Embryonic facial prominence (tissue), 1 donor: ENCODE measurements around the gene CHPF.

Experiments used
- DNase-seq: peaks from one replicate; pipeline ENCODE4 v3.0.0-alpha.2; 2016; ENCODE audit errors: extremely low spot score

The CHPF gene

DNA sequence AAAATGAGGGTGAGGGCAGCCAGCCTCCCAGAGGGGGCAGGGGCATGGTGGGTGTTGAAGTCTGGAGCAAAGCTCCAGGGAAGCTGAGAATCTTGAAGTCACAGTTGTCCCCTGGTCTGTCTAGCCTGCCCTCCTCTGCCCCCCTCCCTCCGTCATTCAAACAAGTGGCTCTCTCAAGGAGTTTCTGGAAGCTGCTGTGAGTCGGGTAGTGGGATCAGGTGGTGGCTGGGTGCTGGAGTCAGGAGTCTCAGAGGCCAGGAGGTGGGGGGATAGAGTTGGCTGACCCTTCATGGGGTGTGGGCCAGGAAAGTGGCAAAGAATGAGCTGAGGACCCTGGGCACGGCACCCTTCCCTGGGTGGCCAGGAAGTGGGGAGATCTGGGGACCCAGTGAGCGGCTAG is 29.8 kb downstream of the CHPF start:
- no peak for DNase-seq

DNA sequence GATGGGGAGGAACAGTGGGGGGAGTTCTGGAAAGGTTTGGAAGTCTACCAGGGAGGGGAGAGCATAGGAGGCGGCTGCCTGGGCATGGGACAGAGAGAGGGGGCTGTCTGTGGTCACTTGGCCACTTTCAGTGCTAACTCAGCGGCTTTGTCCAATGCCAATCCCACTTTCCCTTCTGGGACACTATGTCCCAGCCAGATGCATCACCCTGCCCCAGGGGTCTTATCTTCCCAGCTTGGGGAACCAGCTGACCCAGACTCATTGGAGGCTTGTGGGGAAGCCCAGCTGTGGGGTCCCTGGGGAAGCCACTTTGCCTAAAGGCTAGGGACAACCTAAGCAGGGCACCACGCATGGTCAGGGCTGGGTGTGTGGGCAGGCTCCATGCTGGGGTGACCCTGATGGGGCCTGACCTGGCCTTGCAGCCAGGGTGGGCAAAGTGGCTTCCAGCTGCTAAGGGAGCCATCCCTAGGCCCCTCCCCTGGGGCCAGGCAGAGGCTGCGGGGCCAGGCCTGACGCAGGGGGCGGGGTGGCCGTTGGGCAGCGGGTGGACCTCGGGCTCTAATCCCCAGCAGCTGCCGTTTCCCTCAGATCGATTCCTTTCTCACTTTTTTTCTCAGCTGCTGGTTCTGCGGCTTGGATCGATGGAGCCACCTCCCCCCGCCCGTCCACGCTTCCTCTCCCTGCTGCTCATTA is 30.9 kb downstream of the CHPF start:
- DNase-seq, result no peak

DNA sequence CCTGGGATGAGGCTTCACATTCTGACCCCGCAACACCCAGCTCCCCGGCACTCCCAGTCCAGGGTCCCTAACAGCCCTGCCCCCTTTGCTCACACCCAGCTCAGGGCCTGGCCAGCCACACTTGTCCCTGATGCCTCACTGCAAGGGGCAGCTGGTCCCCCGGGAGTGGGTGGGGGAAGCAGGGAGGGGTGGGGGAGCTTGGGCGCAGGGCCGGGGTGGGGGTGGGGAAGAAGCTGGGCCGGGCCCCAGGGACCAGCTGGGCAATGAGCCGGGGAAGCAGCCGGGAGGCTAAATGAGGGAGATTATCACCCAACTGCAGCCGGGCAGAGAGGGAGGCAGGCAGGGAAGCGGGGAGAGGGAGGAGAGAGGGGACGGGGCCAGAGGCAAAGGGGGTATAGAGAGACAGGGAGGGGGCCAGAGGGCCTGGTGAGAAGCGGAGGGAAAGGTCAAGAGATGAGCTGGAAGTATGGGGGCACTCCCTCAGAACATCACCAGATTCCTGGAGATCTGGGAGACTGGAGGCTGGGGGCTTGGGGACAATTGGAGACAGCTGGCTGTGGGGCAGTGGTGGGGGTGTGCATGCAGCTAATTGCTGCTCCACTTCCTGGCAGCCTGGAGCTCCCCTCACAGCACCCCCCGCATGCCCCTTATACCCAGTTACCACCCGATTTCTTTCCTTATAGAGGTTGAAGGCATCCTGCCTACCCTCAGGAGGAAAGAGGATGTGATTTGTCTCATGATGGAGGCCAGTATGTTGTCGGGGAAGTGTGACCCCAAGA is 31.9 kb downstream of the CHPF start:
- no peak for DNase-seq

DNA sequence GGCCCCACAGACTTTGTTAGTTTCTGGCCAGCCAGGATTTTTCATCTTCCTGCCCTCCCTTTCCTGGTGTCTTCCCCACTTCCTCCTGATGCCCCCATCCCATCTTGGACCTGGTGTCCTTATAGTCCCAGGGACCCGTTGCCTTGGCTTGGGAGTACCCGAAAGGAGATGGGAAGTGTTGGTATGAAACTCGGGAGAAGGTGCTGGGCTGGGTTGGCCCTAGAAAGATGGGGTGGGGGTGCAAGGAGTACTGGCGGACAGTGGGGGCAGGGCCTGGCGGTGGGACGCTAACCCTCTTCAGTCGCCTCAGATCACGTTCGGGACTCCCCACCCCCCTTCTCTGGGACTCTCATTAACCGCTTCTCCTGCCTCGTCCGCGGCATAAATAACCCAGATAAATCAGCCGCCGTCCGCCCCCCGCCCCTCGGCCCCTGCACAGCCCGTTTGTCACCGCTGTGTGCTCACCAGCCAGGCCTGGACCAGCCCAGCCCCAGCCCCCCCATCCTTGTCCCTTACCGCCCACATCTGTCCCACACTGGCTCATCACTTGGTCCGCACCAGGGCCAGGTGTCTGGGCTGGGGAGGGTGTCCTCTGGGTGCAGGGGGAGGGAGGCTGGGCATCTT is 33.0 kb downstream of the CHPF start:
- DNase-seq, result no peak

DNA sequence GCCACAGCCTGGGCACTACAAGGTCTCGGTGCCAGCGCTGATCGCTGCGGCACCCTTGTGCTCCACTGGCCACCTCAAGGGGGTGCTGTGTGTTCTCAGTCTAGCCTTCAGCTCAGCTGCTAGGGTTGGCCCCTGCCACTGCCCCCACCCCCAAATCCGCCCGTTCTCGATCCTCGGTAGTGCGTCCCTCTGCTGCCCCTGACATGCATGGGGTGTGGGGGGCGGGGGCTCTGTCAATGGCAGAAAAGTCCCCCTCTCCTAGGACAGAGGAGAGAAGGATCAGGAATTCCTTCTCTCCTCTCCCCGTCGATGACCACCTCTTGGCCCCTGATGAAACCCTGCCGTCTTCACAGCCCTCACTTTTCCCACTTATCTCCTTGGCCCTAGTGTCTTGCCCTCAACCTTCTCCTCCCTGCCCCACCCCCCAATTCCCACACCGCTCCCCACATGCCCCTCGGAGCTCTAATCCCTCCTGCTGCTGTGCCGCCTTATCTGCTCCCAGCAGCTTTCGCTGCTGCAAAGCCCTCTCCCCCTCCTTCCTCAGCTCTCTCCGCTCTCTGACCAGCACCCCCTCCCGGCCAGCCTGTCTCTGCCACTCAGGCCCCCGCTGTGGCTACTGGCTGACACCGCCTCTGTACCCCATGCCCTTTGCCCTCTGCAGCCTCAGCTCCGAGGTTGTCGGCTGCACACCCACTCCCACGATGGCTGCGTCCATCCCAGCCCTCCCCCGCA is 33.7 kb downstream of the CHPF start:
- no peak for DNase-seq

DNA sequence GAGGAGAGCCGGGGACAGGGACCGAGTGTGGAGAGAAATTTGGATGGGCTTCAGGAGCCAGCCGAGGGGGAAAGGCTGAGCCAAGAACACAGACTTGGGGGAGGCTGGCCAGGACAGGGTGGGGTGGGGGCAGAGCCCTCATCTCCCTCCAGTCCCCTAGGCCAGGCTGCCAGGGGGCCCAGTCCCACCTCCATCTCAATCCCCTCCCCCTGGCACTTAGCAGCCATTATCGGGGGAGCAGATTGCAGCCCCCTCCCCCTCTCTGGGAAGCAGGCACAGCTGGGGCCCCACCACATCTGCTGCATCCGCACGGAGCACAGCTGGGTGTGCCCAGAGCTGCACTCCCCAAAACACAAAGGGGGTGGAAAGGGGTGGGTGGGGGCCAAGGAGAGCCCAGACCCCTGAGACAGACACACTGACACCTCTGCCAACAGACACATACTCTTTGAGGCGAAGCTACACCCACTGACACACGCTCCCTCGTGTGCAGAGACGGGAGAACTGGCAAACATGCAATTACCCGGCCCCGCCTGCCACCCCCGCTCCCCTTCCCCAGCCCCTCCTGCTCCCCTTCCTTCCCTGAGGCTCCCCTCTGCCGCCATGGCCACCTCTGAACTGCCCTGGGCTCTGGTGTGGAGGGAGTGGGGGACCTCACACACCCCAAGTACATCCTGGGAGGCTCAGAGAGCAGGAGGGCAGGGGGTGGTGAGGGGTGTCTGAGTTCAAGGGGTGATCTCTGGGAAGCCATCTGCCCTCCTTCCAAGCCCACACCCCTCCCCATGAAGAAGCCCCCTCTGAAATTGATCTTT is 34.4 kb downstream of the CHPF start:
- DNase-seq, result no peak

DNA sequence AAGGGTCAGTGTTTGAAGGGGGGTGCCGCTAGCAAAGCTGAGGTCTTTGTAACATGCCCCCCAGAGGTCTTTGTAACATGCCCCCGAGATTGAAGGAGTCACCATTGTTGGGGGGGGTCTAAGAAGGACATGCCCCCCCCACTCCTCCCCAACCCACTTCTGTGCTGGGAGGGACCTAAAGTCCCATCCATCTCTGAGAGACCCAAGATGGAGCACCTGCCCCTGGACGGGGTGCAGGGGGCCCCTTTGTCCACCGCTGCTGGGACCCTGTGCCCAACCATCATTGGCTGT is 35.2 kb downstream of the CHPF start:
- DNase-seq, result no peak

DNA sequence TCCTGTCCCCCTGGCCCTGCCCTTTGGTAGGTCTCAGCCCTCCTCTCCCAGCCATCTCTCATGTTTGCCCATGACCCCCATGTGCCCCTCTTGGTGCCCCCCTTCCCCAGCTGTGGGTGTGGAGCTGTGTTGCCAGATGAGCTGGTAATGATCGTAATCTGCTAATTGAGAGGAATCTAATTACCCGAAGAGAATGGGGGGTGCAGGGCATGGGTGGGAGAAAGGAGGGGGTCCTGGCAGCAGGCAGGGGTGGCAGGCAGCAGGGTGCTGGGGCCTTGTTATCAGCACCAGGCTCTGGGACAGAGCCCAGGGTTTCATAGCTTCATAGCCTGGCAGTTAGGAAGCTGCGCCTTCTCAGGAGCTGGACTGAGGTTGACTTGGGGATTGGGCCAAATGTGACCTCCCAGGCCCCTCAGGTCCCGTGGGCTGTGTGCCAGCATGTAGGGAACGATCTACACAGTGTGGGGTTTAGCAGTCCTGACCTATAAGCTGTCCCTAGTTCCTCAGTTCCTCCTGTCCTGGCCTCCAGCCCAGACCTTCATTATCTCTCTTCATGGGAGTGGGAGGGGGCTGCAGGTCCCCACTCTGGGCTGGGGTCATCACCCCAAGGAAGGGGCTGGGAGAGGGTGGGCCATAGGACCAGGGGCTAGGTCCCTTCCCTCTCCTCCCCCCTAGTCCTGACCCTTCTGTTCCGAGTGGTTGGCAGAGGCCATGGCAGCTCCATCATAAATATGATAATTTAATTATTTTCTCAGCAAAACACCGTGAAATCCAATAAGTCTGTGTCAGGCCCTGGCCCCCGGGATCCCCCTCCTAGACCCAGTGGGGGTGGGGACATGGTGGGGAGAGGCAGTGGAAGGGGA is 35.8 kb downstream of the CHPF start:
- DNase-seq, result no peak

DNA sequence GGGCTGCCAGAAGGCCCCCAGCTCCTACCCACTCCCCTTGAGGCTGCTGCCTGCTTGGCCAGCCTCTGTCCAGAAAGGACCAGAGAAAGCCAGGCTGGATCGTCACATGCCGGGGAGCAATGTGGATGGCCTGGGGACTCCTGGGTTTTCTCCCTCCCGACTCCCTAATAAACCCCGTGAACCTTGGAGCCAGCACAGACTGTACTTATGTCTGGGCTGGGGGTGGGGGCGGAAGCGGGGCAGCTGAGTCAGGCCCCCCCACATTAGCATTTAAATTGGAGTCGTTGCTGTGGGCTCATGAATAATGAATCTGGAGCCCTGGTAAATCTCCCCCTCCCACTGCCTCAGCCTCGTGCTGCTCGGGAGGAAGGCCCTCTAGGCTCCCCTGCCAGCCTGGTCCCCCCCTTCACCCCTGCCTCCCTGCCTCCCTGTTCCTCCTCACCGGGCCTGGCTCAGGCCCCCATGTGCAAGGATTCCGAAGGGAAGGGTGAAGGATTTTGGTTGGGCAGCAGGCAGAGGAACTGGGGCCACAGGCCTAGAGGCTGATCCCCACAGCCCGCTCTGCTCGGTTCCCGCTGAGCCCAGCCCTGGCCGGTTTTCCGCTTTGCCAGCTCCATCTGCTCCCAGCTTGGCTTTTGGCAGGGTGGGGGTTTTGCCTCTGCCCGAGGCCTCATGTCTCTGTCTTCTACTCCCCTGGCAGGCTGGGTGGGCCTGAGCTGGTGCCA is 36.6 kb downstream of the CHPF start:
- no peak for DNase-seq

DNA sequence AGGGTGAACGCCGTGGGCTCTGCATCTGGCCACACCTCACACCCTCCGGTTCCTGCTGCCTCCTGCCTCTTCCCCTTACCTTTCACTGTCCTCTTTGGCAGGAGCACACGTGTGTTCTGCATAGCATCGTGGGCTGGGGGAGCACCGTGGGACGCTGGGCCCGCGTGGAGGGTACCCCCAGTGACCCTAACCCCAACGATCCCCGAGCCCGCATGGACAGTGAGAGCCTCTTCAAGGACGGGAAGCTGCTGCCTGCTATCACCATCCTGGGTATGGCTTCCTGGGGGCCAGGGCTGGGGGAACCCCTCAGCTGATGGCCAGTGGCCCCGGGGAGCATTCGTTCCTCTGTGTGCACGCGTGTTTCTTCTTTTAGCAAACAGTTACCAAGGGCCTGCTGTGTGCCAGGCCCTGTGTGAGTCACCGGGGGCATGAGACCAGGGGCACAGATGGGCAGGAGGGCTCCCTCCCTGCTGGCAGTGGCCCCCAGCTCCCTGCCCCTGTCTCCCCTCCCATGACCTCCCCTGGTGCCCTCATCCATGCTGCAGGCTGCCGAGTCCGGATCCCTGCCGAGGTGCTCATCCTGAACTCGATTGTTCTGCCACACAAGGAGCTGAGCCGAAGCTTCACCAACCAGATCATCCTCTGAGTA is 37.3 kb downstream of the CHPF start:
- no peak for DNase-seq

DNA sequence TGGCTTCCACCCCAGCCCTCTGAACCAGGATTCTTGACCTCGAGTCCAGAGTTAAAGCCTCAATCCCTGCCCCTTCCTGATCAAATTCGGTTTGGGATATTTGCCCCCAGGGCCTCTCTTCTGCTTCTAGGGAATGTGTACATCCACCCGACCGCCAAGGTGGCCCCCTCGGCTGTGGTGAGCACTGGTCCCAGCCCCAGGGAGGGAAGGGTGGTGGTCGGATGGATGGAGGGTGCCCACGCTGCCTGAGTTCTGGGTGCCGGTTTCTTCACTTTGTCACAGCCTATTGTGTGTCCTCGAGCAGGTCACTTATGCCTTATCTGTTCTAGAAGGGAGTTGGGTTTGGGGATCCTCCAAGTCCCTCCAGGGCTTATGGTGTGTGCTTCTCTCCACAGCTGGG is 38.0 kb downstream of the CHPF start:
- no peak for DNase-seq

DNA sequence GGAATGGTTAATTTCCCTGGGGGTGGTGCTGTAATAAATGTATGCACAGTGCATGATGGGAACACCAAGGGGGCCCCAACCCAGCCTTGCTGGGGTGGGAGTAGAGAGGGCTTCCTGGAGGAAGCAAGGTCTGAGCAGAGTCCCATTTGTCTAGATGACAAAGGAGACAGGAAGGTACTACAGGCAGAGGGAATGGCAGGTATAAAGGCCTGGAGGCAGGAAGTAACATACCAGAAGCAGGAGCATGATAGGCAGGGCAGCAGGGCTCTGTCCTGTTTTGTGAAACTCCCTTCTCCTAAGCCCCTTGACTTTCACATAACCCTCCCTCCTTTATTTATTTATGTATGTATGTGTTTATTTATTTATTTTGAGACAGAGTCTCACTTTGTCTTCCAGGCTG is 41.0 kb downstream of the CHPF start:
- DNase-seq, result no peak

DNA sequence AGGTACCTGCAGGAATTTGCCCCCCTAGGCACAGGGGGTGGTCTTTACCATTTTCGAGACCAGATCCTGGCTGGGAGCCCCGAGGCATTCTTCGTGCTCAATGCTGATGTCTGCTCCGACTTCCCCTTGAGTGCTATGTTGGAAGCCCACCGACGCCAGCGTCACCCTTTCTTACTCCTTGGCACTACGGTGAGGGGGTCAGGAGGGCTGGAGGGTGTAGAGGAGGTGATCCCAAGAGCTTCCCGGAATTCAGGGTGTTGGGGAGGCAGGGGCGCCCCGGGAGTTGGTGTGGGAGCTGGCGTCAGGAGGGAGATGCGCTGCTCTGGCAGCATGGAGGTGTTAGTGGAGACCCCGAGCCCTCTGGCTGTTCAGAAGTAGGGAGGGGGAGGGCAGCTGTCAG is 41.8 kb downstream of the CHPF start:
- DNase-seq, result no peak

DNA sequence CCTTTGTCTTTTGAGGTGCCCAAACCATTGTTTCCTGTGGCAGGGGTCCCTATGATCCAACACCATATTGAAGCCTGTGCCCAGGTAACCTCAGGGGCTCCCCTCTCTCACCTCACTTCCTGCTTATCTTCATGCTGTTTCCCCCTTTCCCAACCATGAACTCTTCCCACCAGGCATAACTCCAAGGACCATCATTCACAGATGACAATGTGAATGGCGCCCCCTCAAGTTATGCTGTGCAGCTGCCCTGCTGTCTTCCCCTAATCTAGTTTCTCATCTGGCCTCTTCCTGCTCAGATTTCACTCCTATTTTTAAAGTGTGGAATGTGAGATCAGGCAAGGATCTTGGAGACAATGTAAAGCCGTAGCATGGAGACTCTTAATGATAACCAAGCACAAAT is 43.5 kb downstream of the CHPF start:
- no peak for DNase-seq

DNA sequence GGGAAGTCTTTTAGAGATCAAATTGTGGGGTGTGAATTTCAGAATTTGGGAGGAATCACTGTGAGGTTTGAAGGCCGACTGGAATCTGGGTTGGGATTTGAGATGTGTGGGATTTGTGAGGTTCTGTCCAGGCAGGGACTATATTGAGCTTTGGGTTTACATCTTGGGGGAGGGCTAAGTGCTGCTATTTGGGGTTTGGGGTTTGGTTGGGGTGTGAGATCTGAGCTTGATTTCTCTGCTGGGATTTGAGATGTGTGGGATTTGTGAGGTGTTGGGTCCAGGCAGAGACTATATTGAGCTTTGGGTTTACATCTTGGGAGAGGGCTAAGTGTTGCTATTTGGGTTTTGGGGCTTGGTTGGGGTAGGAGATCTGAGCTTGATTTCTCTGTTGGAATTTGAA is 44.1 kb downstream of the CHPF start:
- no peak for DNase-seq

DNA sequence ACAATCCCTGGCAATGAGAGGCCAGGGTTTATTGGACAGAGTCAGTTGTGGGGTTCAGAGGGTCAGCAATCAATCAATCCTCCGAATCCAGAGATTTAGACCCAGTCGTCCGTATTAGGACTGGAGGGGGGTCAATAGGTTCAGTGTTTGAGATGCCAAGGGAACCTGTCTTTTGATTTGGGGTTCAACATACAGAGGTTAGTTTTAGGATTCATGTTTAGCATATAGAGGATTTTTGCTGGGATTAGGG is 44.6 kb downstream of the CHPF start:
- DNase-seq, result no peak

DNA sequence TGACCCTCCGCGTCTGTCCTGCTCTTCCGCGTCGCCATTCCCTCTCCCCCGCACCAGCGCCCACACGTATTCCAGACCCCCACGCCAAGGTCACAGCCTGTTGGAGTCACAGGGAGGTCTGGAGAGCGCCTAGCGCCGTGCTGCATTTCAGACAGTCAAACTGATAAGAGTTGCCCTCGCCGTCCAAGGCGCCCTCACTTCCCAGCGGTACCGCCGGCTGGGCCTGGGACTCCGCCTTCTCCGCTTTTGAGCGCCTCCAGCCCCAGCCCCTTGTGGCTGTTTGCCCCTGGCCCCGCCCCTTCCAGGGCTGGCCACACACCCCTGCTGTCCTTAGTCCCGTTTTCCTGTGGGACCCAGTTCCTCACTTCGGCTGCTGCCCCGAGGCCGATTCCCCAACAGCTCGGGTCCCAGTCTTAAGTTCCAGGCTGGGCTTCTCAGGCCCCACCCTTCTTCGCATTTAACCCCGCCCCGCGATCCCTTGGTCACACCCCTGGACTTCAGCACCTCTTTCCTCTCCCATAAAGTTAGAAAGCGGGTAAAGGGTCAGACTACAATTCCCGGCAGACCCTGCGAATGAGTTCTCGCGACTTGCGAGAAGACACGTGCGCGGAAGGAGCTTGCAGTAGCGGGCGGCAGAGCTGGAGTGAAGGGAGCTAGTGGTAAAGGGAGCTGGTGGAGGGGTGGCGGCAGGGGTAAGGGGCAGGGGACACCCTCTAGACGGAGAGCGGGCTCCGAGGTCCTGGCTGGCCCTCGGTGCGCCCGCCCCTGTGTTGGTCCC is 45.1 kb downstream of the CHPF start, which contains the start of gene GMPPA:
Gene GMPPA (plus strand): TSS at position 612 of the 778 bp plus-strand sequence. CDS start 1,085 bp downstream, outside the sequence.
- DNase-seq, result peak; percentile 93

DNA sequence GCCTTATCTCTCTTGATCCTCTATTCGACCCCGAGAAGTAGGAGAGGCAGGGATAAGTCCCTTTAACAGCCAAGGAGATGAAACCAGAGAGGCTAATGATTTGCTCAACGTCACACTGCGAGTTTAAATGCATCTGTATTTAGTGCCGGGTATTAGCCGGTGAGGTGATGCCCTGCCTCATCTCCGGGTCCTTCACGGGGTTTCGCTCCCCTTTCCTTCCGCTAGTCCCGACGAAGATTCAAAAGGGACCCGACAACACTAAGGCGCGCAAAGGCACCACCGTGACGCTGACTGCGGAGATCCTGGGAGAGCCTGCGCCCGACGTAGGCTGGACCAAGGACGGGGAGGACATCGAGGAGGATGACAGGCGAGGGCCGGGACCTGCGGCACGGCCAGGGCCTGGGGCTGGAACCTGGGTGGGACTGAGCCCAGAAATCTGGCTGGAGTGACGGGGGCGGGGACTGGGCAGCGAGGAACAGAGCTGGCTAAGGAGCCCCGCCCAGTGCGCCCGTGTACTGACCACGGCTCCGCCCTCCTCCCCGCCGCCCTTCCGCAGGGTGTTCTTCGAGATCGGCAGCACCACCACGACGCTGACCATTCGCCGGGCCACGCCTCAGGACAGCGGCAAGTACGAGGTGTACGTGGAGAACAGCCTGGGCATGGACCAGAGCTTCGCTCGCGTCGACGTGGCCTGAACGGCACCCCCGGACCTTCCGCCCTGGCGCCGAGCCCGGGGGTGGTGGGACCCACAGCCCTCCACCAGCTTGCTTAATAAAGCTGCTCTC is 45.9 kb downstream of the CHPF start:
- no peak for DNase-seq
